Activated CD8-positive, alpha-beta memory T cell treated with anti-CD3 and anti-CD28 coated beads for 1 hour (primary cell): Measurements from ENCODE around the gene FREY1.
A peak's percentile ranks its signal among the peaks of the same experiment; 100 is the strongest.

ENCODE experiments used
- DNase-seq, 2 donors: peaks; one replicate each; pipeline ENCODE4 v3.0.0-alpha.2; 2020; ENCODE audit warnings: low read depth in 1 of 2; ENCODE audit errors: extremely low read depth in 1 of 2

The FREY1 gene

GRCh38 chr11:45928535-45929215 lies 21.6 kb upstream of the FREY1 start:
- DNase-seq, result no peak

- DNase-seq, result no peak
Observed at GRCh38 chr11:45927684-45928413, 20.8 kb upstream of the FREY1 start.

GRCh38 chr11:45927332-45927683 lies 20.2 kb upstream of the FREY1 start:
- no peak for DNase-seq

GRCh38 chr11:45926536-45927331 lies 19.7 kb upstream of the FREY1 start:
- no peak for DNase-seq

- no peak for DNase-seq
Observed at GRCh38 chr11:45926001-45926401, 18.9 kb upstream of the FREY1 start.

GRCh38 chr11:45925550-45925949 lies 18.5 kb upstream of the FREY1 start:
- DNase-seq, result no peak

GRCh38 chr11:45924927-45925326 lies 17.9 kb upstream of the FREY1 start:
- no peak for DNase-seq

GRCh38 chr11:45924036-45924915 lies 17.2 kb upstream of the FREY1 start:
- no peak for DNase-seq

GRCh38 chr11:45922425-45923082 lies 15.5 kb upstream of the FREY1 start, which contains the start of gene LARGE2:
TSS of gene LARGE2 (plus strand) at chr11:45922656. CDS start at chr11:45922883, 227 bp downstream.
- DNase-seq, result no peak

GRCh38 chr11:45921561-45922424 lies 14.7 kb upstream of the FREY1 start:
- no peak for DNase-seq

GRCh38 chr11:45920531-45921477 lies 13.7 kb upstream of the FREY1 start:
- DNase-seq, result no peak

GRCh38 chr11:45919806-45920530 lies 12.9 kb upstream of the FREY1 start:
- no peak for DNase-seq

- no peak for DNase-seq
Observed at GRCh38 chr11:45918962-45919675, 12.0 kb upstream of the FREY1 start.

- peak in 1 of 2 donors; percentile 40 for DNase-seq
Observed at GRCh38 chr11:45918331-45918941, 11.4 kb upstream of the FREY1 start.

GRCh38 chr11:45917623-45918330 lies 10.7 kb upstream of the FREY1 start, which contains the start of gene PEX16:
TSS of gene PEX16 (minus strand) at chr11:45917877. CDS start at chr11:45917811, 66 bp downstream.
- DNase-seq, result peak; percentile 86 to 88

- no peak for DNase-seq
Observed at GRCh38 chr11:45917286-45917622, 10.2 kb upstream of the FREY1 start.
